Activated B cell treated with CpG ODN at 0.5 μM for 24 hours (primary cell): Measurements from ENCODE around the gene GMEB2. TPM values are rescaled to one million over a fixed set of nuclear protein-coding genes. Genes with fewer than 3 reads are reported as not detected.

Source experiments
- ATAC-seq: fragments of 200-7000 bp; cut with Tn5 transposase; one replicate; pipeline ENCODE4 v1.10.0; 2021; ENCODE audit warnings: low read depth, mild to moderate bottlenecking, moderate library complexity
- CTCF ChIA-PET: fragments of 350-600 bp; sonication (Branson Sonifier 250); formaldehyde crosslinking; loops from one replicate; lab custom pipeline; 2021; ENCODE audit warnings: antibody characterized with exemption; lab: Charles Lee
- POLR2A ChIA-PET: fragments of 350-600 bp; sonication (Branson Sonifier 250); formaldehyde crosslinking; loops from one replicate; lab custom pipeline; 2021; ENCODE audit warnings: antibody characterized with exemption; lab: Charles Lee
- DNase-seq: peaks from one replicate; pipeline ENCODE4 v3.0.0; 2022
- H3K27ac Mint-ChIP-seq: one replicate; pipeline ENCODE4 v1.8.0; 2020; ENCODE audit warnings: mixed read lengths
- H3K27me3 Mint-ChIP-seq: one replicate; pipeline ENCODE4 v1.8.0; 2021; ENCODE audit warnings: mixed read lengths
- H3K36me3 Mint-ChIP-seq: one replicate; pipeline ENCODE4 v1.8.0; 2021; ENCODE audit warnings: low read depth, mixed read lengths
- H3K4me1 Mint-ChIP-seq: one replicate; pipeline ENCODE4 v1.8.0; 2021; ENCODE audit warnings: mixed read lengths
- H3K4me3 Mint-ChIP-seq: one replicate; pipeline ENCODE4 v1.8.0; 2020; ENCODE audit warnings: mild to moderate bottlenecking, mixed read lengths
- H3K9me3 Mint-ChIP-seq: one replicate; pipeline ENCODE4 v1.8.0; 2020; ENCODE audit warnings: mixed read lengths
- CTCF ChIP-seq: fragments of 200-600 bp; IDR thresholded peaks from one replicate; pipeline ENCODE4 v1.8.0; 2022; ENCODE audit warnings: antibody characterized with exemption, mild to moderate bottlenecking
- intact Hi-C: fragments of 100-400 bp; cut with micrococcal nuclease; formaldehyde crosslinking; loops from one replicate; pipeline ENCODE4 v1.15.1; 2024
- total RNA-seq: library from RNA; stranded (reverse); gene quantifications from 2 replicates; pipeline ENCODE4 v1.2.3, GENCODE V29; 2022

Gene GMEB2
- total RNA-seq, 1 donor from 2014 or later: 16.9 TPM

- ChIA-PET CTCF (interaction anchor here (1.1 to 3.1 kb wide), 6 partner anchors 12 to 499 kb away, joined by 5 to 27 read pairs (median 14); partner anchors contain the start of gene TPD52L2), POLR2A (interaction anchor here (0.6 to 3.5 kb wide), 7 partner anchors 13 to 416 kb away, joined by 3 to 47 read pairs (median 5); partner anchors contain the start of genes FNDC11, HELZ2, PPDPF and TPD52L2)
- H3K9me3 Mint-ChIP-seq: no peaks in the 10 kb centered on the region
- H3K27me3 Mint-ChIP-seq: no peaks in the 10 kb centered on the region
- ATAC-seq (no peak), DNase-seq (no peak)
- H3K4me3 Mint-ChIP-seq: no peak overlapping the region
- H3K4me1 Mint-ChIP-seq: peaks cover 42% of the 10 kb centered on the region
- TF ChIP-seq CTCF: no peak
- intact Hi-C loops: loop anchor here (5.0 kb wide), 3 partner anchors 198 to 518 kb away; partner anchors contain the start of genes C20orf204, LIME1 and SLC2A4RG
- no peaks in the 10 kb centered on the region for H3K36me3 Mint-ChIP-seq
- H3K27ac Mint-ChIP-seq: peak overlapping the region; percentile 30
Measured at GRCh38 chr20:63539441-63540370, 87.2 kb downstream of the GMEB2 start.

GRCh38 chr20:63539092-63539430 is 87.8 kb downstream of the GMEB2 start:
- Mint-ChIP-seq H3K9me3 (no peaks in the 10 kb centered on the region), H3K4me1 (peaks cover 37% of the 10 kb centered on the region), H3K36me3 (no peaks in the 10 kb centered on the region), H3K27ac (no peak overlapping the region), H3K4me3 (no peak overlapping the region), H3K27me3 (no peaks in the 10 kb centered on the region)
- DNase-seq: no peak
- ChIA-PET CTCF (interaction anchor here (1.1 to 3.1 kb wide), 6 partner anchors 12 to 500 kb away, joined by 5 to 27 read pairs (median 14); partner anchors contain the start of gene TPD52L2), POLR2A (interaction anchor here (0.6 to 3.5 kb wide), 10 partner anchors 14 to 417 kb away, joined by 3 to 47 read pairs (median 7); partner anchors contain the start of genes FNDC11, HELZ2, PPDPF and TPD52L2)
- no peak for TF ChIP-seq CTCF
- ATAC-seq: no peak
- intact Hi-C loops: loop anchor here (5.0 kb wide), 3 partner anchors 198 to 518 kb away; partner anchors contain the start of genes C20orf204, LIME1 and SLC2A4RG

GRCh38 chr20:63538204-63539091 is 88.5 kb downstream of the GMEB2 start:
- intact Hi-C loops: loop anchor here (1.0 to 5.0 kb wide), 11 partner anchors 15 to 519 kb away; partner anchors contain the start of genes ARFRP1, C20orf204, LIME1 and SLC2A4RG

More at GRCh38 chr20:63538204-63539091, 88.5 kb downstream of the GMEB2 start:
- no peak for TF ChIP-seq CTCF
- no peaks in the 10 kb centered on the region for H3K27me3 Mint-ChIP-seq
- ATAC-seq: peak; percentile 2
- H3K36me3 Mint-ChIP-seq: no peaks in the 10 kb centered on the region
- ChIA-PET POLR2A (interaction anchor here (0.5 to 10.6 kb wide), 35 partner anchors 9 to 541 kb away, joined by 3 to 179 read pairs (median 5); partner anchors contain the start of genes ARFRP1, FNDC11, GMEB2 and HELZ2), CTCF (interaction anchor here (0.9 to 3.1 kb wide), 21 partner anchors 13 to 501 kb away, joined by 3 to 27 read pairs (median 4); partner anchors contain the start of genes ARFRP1, GMEB2, HELZ2 and RTEL1)
- peak overlapping the region; percentile 80 for H3K4me3 Mint-ChIP-seq
- no peaks in the 10 kb centered on the region for H3K9me3 Mint-ChIP-seq
- peak overlapping the region; percentile 80 for H3K27ac Mint-ChIP-seq
- H3K4me1 Mint-ChIP-seq: peaks cover 31% of the 10 kb centered on the region
- no peak for DNase-seq

Other genes starting within 250 kb of the GMEB2 start
- gene KCNQ2, start 154.4 kb downstream of the GMEB2 start, total RNA-seq: not detected in 2 replicates
- 1.2 and 1.6 TPM in 2 replicates for gene EEF1A2, start 128.0 kb downstream of the GMEB2 start, total RNA-seq
- 170 and 172 TPM in 2 replicates for gene PPDPF, start 106.3 kb downstream of the GMEB2 start, total RNA-seq
- 0.49 and 0.69 TPM in 2 replicates for gene PTK6, start 89.7 kb downstream of the GMEB2 start, total RNA-seq
- gene SRMS, start 79.4 kb downstream of the GMEB2 start, total RNA-seq: 0.16 TPM in 1 of 2 replicates, not detected in the other
- gene FNDC11, start 72.9 kb downstream of the GMEB2 start, total RNA-seq: 0.78 and 1.3 TPM in 2 replicates
- gene HELZ2, start 52.9 kb downstream of the GMEB2 start, total RNA-seq: 25.4 and 28.9 TPM in 2 replicates
- gene STMN3, start 26.3 kb upstream of the GMEB2 start, total RNA-seq: 4.9 and 6.1 TPM in 2 replicates
- 24.1 and 33.8 TPM in 2 replicates for gene RTEL1, start 31.2 kb upstream of the GMEB2 start, total RNA-seq
- not detected in 2 replicates for gene TNFRSF6B, start 69.6 kb upstream of the GMEB2 start, total RNA-seq
- gene ARFRP1, start 80.9 kb upstream of the GMEB2 start, total RNA-seq: 63.5 and 66.0 TPM in 2 replicates
- gene ZGPAT, start 80.9 kb upstream of the GMEB2 start, total RNA-seq: 40.7 and 44.0 TPM in 2 replicates
- 10.2 and 10.8 TPM in 2 replicates for gene LIME1, start 109.6 kb upstream of the GMEB2 start, total RNA-seq
- 20.9 and 28.1 TPM in 2 replicates for gene SLC2A4RG, start 112.7 kb upstream of the GMEB2 start, total RNA-seq
- 0.46 and 0.49 TPM in 2 replicates for gene ZBTB46, start 204.2 kb upstream of the GMEB2 start, total RNA-seq
- gene ABHD16B, start 234.4 kb upstream of the GMEB2 start, total RNA-seq: not detected in 2 replicates
- gene TPD52L2, start 238.2 kb upstream of the GMEB2 start, total RNA-seq: 36.7 and 38.8 TPM in 2 replicates